Bronchial epithelial cell (primary cell): Measurements from ENCODE around the gene CKM. TPM values are rescaled to one million over a fixed set of nuclear protein-coding genes. Genes with fewer than 3 reads are reported as not detected.

Experiments used
- DNase-seq: peaks from one replicate; pipeline ENCODE4 v3.0.0-alpha.2; 2010; ENCODE audit warnings: low read depth
- FAIRE-seq: peaks from 2 replicates; lab custom pipeline; 2011; peaks lifted over from hg19 to GRCh38; lab: Jason Lieb, UNC
- H3K27me3 ChIP-seq: 2 replicates; pipeline ENCODE4 v1.5.1; 2011; ENCODE audit warnings: low read length; ENCODE audit not compliant: control insufficient read depth, insufficient read depth
- H3K36me3 ChIP-seq: 2 replicates; pipeline ENCODE4 v1.5.1; 2011; ENCODE audit warnings: low read length; ENCODE audit not compliant: control insufficient read depth, insufficient read depth
- H3K4me3 ChIP-seq: 2 replicates; pipeline ENCODE4 v1.5.1; 2011; ENCODE audit warnings: mild to moderate bottlenecking, low read depth, low read length, control low read depth
- CTCF ChIP-seq: IDR thresholded peaks from 2 replicates; pipeline ENCODE4 v1.5.1; 2011; ENCODE audit warnings: mild to moderate bottlenecking, moderate library complexity, low read length, control low read depth, inconsistent platforms; ENCODE audit not compliant: insufficient read depth, severe bottlenecking
- total RNA-seq: library from RNA; depleted of rRNA; stranded (reverse); fragments of >200 nt; gene quantifications from 2 replicates; pipeline ENCODE4 v1.2.1, GENCODE V29; 2014

CKM gene
- total RNA-seq, 1 donor from 2014 or later, result under 0.01 TPM

GRCh38 chr19:45305007-45305406, 17.7 kb downstream of the CKM start:
- no peak for FAIRE-seq
- peaks cover 4% of the 10 kb centered on the region for H3K36me3 ChIP-seq
- no peak for TF ChIP-seq CTCF
- no peaks in the 10 kb centered on the region for H3K27me3 ChIP-seq
- no peak for DNase-seq
- no peak overlapping the region for H3K4me3 ChIP-seq

- FAIRE-seq (peak; percentile 87), DNase-seq (no peak)
- no peak overlapping the region for H3K4me3 ChIP-seq
- no peak for TF ChIP-seq CTCF
- no peaks in the 10 kb centered on the region for H3K27me3 ChIP-seq
- peaks cover 6% of the 10 kb centered on the region for H3K36me3 ChIP-seq
These were observed 18.3 kb downstream of the CKM start for GRCh38 chr19:45304141-45304926.

GRCh38 chr19:45303269-45304060, 19.2 kb downstream of the CKM start:
- peaks cover 6% of the 10 kb centered on the region for H3K36me3 ChIP-seq
- TF ChIP-seq CTCF, result no peak
- H3K4me3 ChIP-seq, result no peak overlapping the region
- H3K27me3 ChIP-seq, result no peaks in the 10 kb centered on the region
- no peak for FAIRE-seq
- DNase-seq, result no peak

- DNase-seq, result no peak
- no peaks in the 10 kb centered on the region for H3K27me3 ChIP-seq
- H3K36me3 ChIP-seq, result peaks cover 6% of the 10 kb centered on the region
- no peak for TF ChIP-seq CTCF
- no peak overlapping the region for H3K4me3 ChIP-seq
- no peak for FAIRE-seq
These were observed 20.3 kb downstream of the CKM start for GRCh38 chr19:45302416-45302815.

GRCh38 chr19:45299719-45300118, 23.0 kb downstream of the CKM start:
- H3K36me3 ChIP-seq, result peaks cover 7% of the 10 kb centered on the region
- TF ChIP-seq CTCF, result no peak
- no peak for FAIRE-seq

More at GRCh38 chr19:45299719-45300118, 23.0 kb downstream of the CKM start:
- Histone ChIP-seq H3K27me3 (no peaks in the 10 kb centered on the region), H3K4me3 (no peak overlapping the region)
- DNase-seq, result no peak
